8988T (cell line): ENCODE data around the gene EIF4A2.
"Not testable (repeated sequence)": the region's sequence is repeated elsewhere in the genome, so short reads cannot be mapped to it uniquely, and the experiment has no call there.

Experiments used
- DNase-seq: peaks from one replicate; pipeline ENCODE4 v3.0.0; 2011

Gene EIF4A2

GRCh38 chr3:186785495-186786018, 2.2 kb downstream of the EIF4A2 start:
- DNase-seq, result no peak

- DNase-seq, result no peak
These were observed 3.5 kb downstream of the EIF4A2 start for GRCh38 chr3:186786922-186787321.

GRCh38 chr3:186787642-186788481, 4.5 kb downstream of the EIF4A2 start:
- DNase-seq, result no peak

- no peak for DNase-seq
These were observed 5.3 kb downstream of the EIF4A2 start for GRCh38 chr3:186788482-186789370.

- no peak for DNase-seq
These were observed 6.3 kb downstream of the EIF4A2 start for GRCh38 chr3:186789554-186790260.

- DNase-seq, result no peak
These were observed 7.0 kb downstream of the EIF4A2 start for GRCh38 chr3:186790261-186790981.

GRCh38 chr3:186798239-186798874, 15.0 kb downstream of the EIF4A2 start:
- DNase-seq, result no peak

GRCh38 chr3:186800285-186800684, 16.9 kb downstream of the EIF4A2 start:
- no peak for DNase-seq

- no peak for DNase-seq
These were observed 19.3 kb downstream of the EIF4A2 start for GRCh38 chr3:186802701-186803100.

- not testable (repeated sequence) for DNase-seq
These were observed 20.1 kb downstream of the EIF4A2 start for GRCh38 chr3:186803447-186803846.

- DNase-seq, result peak; percentile 61
These were observed 23.0 kb downstream of the EIF4A2 start, which contains the start of gene RFC4 for GRCh38 chr3:186806089-186807055. Gene RFC4, minus strand, starts transcription at chr3:186806482. Its CDS starts 1,769 bp downstream, at chr3:186804713.

GRCh38 chr3:186807231-186807630, 23.9 kb downstream of the EIF4A2 start:
- no peak for DNase-seq

- no peak for DNase-seq
These were observed 27.1 kb downstream of the EIF4A2 start for GRCh38 chr3:186810336-186810996.

GRCh38 chr3:186811313-186811712, 27.9 kb downstream of the EIF4A2 start:
- not testable (repeated sequence) for DNase-seq

GRCh38 chr3:186814100-186814499, 30.7 kb downstream of the EIF4A2 start:
- DNase-seq, result no peak

- DNase-seq, result peak; percentile 60
These were observed 32.1 kb downstream of the EIF4A2 start for GRCh38 chr3:186815435-186815834.

GRCh38 chr3:186818516-186818915, 35.1 kb downstream of the EIF4A2 start:
- no peak for DNase-seq

GRCh38 chr3:186818956-186819355, 35.6 kb downstream of the EIF4A2 start:
- no peak for DNase-seq
